ENCODE measurements around the gene SLC17A5. TPM values are rescaled to one million over a fixed set of nuclear protein-coding genes. Genes with fewer than 3 reads are reported as not detected.

Gene SLC17A5
- polyA plus RNA-seq, 1 experiment, result 13.2 TPM

GRCh38 chr6:73675466-73676098 lies 21.8 kb upstream of the SLC17A5 start:
- CTCF ChIA-PET, result interaction anchor here (0.7 to 7.9 kb wide), 22 partner anchors 8 to 1556 kb away, joined by 3 to 169 read pairs (median 6); no protein-coding TSS in a partner anchor

GRCh38 chr6:73671911-73672685 lies 18.3 kb upstream of the SLC17A5 start:
- no peak for DNase-seq (ENCODE audit: low read depth)
- TF ChIP-seq CTCF (IDR thresholded peaks at IDR 0.05; ENCODE audit: insufficient read depth, low read depth, low read length), result no peak
- ChIA-PET POLR2A (no interaction called here), CTCF (interaction anchor here (0.6 to 7.9 kb wide), 6 partner anchors 9 to 66 kb away, joined by 3 to 169 read pairs (median 5); partner anchors contain the start of gene SLC17A5)
- H3K27me3 ChIP-seq (ENCODE audit: control insufficient read depth, insufficient read depth, low read length), result peaks cover 2% of the 10 kb centered on the region; the same call in 1 of the 2 replicates
- H3K36me3 ChIP-seq (ENCODE audit: control insufficient read depth, insufficient read depth, low read length), result no peaks in the 10 kb centered on the region
- H3K4me3 ChIP-seq (ENCODE audit: low read depth, low read length), result no peak overlapping the region

More at GRCh38 chr6:73675466-73676098, 21.8 kb upstream of the SLC17A5 start:
- no peak for DNase-seq (ENCODE audit: low read depth)
- TF ChIP-seq CTCF (IDR thresholded peaks at IDR 0.05; ENCODE audit: insufficient read depth, low read depth, low read length), result peak; percentile 87
- H3K27me3 ChIP-seq (ENCODE audit: control insufficient read depth, insufficient read depth, low read length), result peaks cover 2% of the 10 kb centered on the region; the same call in 1 of the 2 replicates
- H3K4me3 ChIP-seq (ENCODE audit: low read depth, low read length), result no peak overlapping the region
- no peaks in the 10 kb centered on the region for H3K36me3 ChIP-seq (ENCODE audit: control insufficient read depth, insufficient read depth, low read length)
- POLR2A ChIA-PET, result no interaction called here

- POLR2A ChIA-PET, result no interaction called here
- H3K4me3 ChIP-seq (ENCODE audit: low read depth, low read length), result no peak overlapping the region
- CTCF ChIA-PET, result no interaction called here
- TF ChIP-seq CTCF (IDR thresholded peaks at IDR 0.05; ENCODE audit: insufficient read depth, low read depth, low read length), result no peak
- peaks cover 2% of the 10 kb centered on the region; the same call in 1 of the 2 replicates for H3K27me3 ChIP-seq (ENCODE audit: control insufficient read depth, insufficient read depth, low read length)
- no peak for DNase-seq (ENCODE audit: low read depth)
- no peaks in the 10 kb centered on the region for H3K36me3 ChIP-seq (ENCODE audit: control insufficient read depth, insufficient read depth, low read length)
These were observed 15.2 kb upstream of the SLC17A5 start for GRCh38 chr6:73669005-73669404.

GRCh38 chr6:73667798-73668197 lies 14.0 kb upstream of the SLC17A5 start:
- ChIA-PET POLR2A (no interaction called here), CTCF (interaction anchor here (0.7 to 3.3 kb wide), 2 partner anchors 7 to 14 kb away, joined by 3 to 17 read pairs; partner anchors contain the start of gene SLC17A5)
- Histone ChIP-seq H3K27me3 (ENCODE audit: control insufficient read depth, insufficient read depth, low read length) (peaks cover 2% of the 10 kb centered on the region; the same call in 1 of the 2 replicates), H3K4me3 (ENCODE audit: low read depth, low read length) (no peak overlapping the region), H3K36me3 (ENCODE audit: control insufficient read depth, insufficient read depth, low read length) (no peaks in the 10 kb centered on the region)
- TF ChIP-seq CTCF (IDR thresholded peaks at IDR 0.05; ENCODE audit: insufficient read depth, low read depth, low read length), result no peak
- DNase-seq (ENCODE audit: low read depth), result no peak

GRCh38 chr6:73666393-73666792 lies 12.6 kb upstream of the SLC17A5 start:
- POLR2A ChIA-PET, result no interaction called here
- H3K4me3 ChIP-seq (ENCODE audit: low read depth, low read length), result no peak overlapping the region
- CTCF ChIA-PET, result interaction anchor here (0.9 to 3.3 kb wide), 3 partner anchors 9 to 67 kb away, joined by 6 to 17 read pairs (median 14); no protein-coding TSS in a partner anchor
- TF ChIP-seq CTCF (IDR thresholded peaks at IDR 0.05; ENCODE audit: insufficient read depth, low read depth, low read length), result no peak
- H3K27me3 ChIP-seq (ENCODE audit: control insufficient read depth, insufficient read depth, low read length), result no peaks in the 10 kb centered on the region
- no peak for DNase-seq (ENCODE audit: low read depth)
- H3K36me3 ChIP-seq (ENCODE audit: control insufficient read depth, insufficient read depth, low read length), result no peaks in the 10 kb centered on the region
